ENCODE data around the gene CACNA1G. TPM values are rescaled to one million over a fixed set of nuclear protein-coding genes. Genes with fewer than 3 reads are reported as not detected.

Gene CACNA1G
- polyA plus RNA-seq, 1 donor from 2014 or later, result 10.9 TPM

GRCh38 chr17:50599606-50600005 lies 39.1 kb downstream of the CACNA1G start:
- Histone ChIP-seq H3K27me3 (ENCODE audit: insufficient read depth, low read depth, low read length) (no peaks in the 10 kb centered on the region), H3K4me3 (ENCODE audit: low read length) (no peak overlapping the region), H3F3A (ENCODE audit: insufficient read depth, low read length, poor library complexity, severe bottlenecking) (no peaks in the 10 kb centered on the region), H2AFZ (ENCODE audit: low read depth, low read length) (no peak overlapping the region), H3K27ac (ENCODE audit: low read length) (no peak overlapping the region), H3K79me2 (replicated peaks; ENCODE audit: insufficient read depth, low read length) (no peaks in the 10 kb centered on the region), H3K4me2 (ENCODE audit: low read length) (no peak overlapping the region), H4K20me1 (ENCODE audit: insufficient read depth) (no peaks in the 10 kb centered on the region), H3K36me3 (ENCODE audit: insufficient read depth, low read length) (no peaks in the 10 kb centered on the region), H3K9ac (ENCODE audit: low read length) (no peak overlapping the region), H3K9me2 (ENCODE audit: insufficient read depth, low read length) (no peaks in the 10 kb centered on the region), H3K9me3 (ENCODE audit: low read length) (no peaks in the 10 kb centered on the region)
- no peak for TF ChIP-seq EZH2 (IDR thresholded peaks at IDR 0.05; ENCODE audit: borderline replicate concordance, insufficient read depth, low read length, poor library complexity, severe bottlenecking)
- no peak for TF ChIP-seq RAD21 (conservative IDR thresholded peaks at IDR 0.05)
- no peak for TF ChIP-seq POLR2AphosphoS5 (IDR thresholded peaks at IDR 0.05)
- TF ChIP-seq CTCF (IDR thresholded peaks at IDR 0.05; ENCODE audit: poor library complexity, severe bottlenecking), result no peak
- TF ChIP-seq, protein P1, sequence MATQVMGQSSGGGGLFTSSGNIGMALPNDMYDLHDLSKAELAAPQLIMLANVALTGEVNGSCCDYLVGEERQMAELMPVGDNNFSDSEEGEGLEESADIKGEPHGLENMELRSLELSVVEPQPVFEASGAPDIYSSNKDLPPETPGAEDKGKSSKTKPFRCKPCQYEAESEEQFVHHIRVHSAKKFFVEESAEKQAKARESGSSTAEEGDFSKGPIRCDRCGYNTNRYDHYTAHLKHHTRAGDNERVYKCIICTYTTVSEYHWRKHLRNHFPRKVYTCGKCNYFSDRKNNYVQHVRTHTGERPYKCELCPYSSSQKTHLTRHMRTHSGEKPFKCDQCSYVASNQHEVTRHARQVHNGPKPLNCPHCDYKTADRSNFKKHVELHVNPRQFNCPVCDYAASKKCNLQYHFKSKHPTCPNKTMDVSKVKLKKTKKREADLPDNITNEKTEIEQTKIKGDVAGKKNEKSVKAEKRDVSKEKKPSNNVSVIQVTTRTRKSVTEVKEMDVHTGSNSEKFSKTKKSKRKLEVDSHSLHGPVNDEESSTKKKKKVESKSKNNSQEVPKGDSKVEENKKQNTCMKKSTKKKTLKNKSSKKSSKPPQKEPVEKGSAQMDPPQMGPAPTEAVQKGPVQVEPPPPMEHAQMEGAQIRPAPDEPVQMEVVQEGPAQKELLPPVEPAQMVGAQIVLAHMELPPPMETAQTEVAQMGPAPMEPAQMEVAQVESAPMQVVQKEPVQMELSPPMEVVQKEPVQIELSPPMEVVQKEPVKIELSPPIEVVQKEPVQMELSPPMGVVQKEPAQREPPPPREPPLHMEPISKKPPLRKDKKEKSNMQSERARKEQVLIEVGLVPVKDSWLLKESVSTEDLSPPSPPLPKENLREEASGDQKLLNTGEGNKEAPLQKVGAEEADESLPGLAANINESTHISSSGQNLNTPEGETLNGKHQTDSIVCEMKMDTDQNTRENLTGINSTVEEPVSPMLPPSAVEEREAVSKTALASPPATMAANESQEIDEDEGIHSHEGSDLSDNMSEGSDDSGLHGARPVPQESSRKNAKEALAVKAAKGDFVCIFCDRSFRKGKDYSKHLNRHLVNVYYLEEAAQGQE (IDR thresholded peaks at IDR 0.05; ENCODE audit: borderline replicate concordance), result no peak
- no peak for TF ChIP-seq SMC3 (conservative IDR thresholded peaks at IDR 0.05; ENCODE audit: poor library complexity)

DNA sequence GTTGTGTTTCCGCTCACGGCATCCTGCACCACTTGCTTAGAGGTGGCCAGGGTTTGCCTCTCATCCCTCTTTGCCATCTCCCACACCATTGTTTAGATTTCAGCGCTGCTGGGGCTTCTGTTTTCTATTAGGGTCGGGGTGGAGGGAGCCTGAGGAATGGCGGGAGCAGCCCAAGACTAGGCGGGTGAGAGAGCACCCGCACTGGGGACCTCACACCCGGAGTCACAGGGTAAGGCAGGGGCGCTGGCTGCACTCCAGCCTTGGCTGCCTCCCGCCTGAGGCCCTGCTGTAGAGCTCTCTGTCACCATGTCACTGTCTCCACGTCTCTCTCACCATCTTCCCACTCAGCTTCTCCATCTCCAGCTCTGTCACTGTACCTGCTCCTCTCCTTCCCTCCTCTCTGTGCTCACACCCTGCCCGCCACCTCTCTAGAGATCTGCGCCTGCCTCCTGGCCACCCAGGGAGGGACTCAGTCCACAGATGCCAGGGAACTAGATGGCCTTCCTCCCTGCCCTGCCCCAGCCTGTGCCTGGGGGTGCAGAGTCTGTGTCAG lies 41.4 kb downstream of the CACNA1G start:
- no peaks in the 10 kb centered on the region for H4K20me1 ChIP-seq (ENCODE audit: insufficient read depth)
- no peaks in the 10 kb centered on the region for H3K9me2 ChIP-seq (ENCODE audit: insufficient read depth, low read length)
- no peak overlapping the region for H3K4me3 ChIP-seq (ENCODE audit: low read length)
- H3K4me2 ChIP-seq (ENCODE audit: low read length), result no peak overlapping the region
- H3K9ac ChIP-seq (ENCODE audit: low read length), result no peak overlapping the region
- no peak overlapping the region for H2AFZ ChIP-seq (ENCODE audit: low read depth, low read length)
- no peaks in the 10 kb centered on the region for H3K27me3 ChIP-seq (ENCODE audit: insufficient read depth, low read depth, low read length)
- H3F3A ChIP-seq (ENCODE audit: insufficient read depth, low read length, poor library complexity, severe bottlenecking), result no peaks in the 10 kb centered on the region
- H3K9me3 ChIP-seq (ENCODE audit: low read length), result no peaks in the 10 kb centered on the region
- no peaks in the 10 kb centered on the region for H3K36me3 ChIP-seq (ENCODE audit: insufficient read depth, low read length)
- H3K27ac ChIP-seq (ENCODE audit: low read length), result no peak overlapping the region
- TF ChIP-seq TAF1 (IDR thresholded peaks at IDR 0.05; ENCODE audit: low read depth) (no peak), MXI1 (conservative IDR thresholded peaks at IDR 0.05; ENCODE audit: poor library complexity, severe bottlenecking) (no peak), RAD21 (conservative IDR thresholded peaks at IDR 0.05) (no peak), EP300 (conservative IDR thresholded peaks at IDR 0.05; ENCODE audit: poor library complexity, severe bottlenecking) (no peak)
- TF ChIP-seq, protein P1 (IDR thresholded peaks at IDR 0.05; ENCODE audit: borderline replicate concordance), result no peak
- no peaks in the 10 kb centered on the region for H3K79me2 ChIP-seq (replicated peaks; ENCODE audit: insufficient read depth, low read length)

Data from neural cell (in vitro differentiated cells).